Measurements from ENCODE around the gene WNT4. TPM values are rescaled to one million over a fixed set of nuclear protein-coding genes. Genes with fewer than 3 reads are reported as not detected.

The WNT4 gene
- total RNA-seq, 1 donor, result under 0.01 TPM

GRCh38 chr1:22184454-22184853, 41.6 kb upstream of the WNT4 start:
- no peak overlapping the region for H3K27ac ChIP-seq (ENCODE audit: low read depth, low read length)
- H3K27me3 ChIP-seq (ENCODE audit: insufficient read depth, low read length), result peaks cover 39% of the 10 kb centered on the region
- TF ChIP-seq, protein P1, sequence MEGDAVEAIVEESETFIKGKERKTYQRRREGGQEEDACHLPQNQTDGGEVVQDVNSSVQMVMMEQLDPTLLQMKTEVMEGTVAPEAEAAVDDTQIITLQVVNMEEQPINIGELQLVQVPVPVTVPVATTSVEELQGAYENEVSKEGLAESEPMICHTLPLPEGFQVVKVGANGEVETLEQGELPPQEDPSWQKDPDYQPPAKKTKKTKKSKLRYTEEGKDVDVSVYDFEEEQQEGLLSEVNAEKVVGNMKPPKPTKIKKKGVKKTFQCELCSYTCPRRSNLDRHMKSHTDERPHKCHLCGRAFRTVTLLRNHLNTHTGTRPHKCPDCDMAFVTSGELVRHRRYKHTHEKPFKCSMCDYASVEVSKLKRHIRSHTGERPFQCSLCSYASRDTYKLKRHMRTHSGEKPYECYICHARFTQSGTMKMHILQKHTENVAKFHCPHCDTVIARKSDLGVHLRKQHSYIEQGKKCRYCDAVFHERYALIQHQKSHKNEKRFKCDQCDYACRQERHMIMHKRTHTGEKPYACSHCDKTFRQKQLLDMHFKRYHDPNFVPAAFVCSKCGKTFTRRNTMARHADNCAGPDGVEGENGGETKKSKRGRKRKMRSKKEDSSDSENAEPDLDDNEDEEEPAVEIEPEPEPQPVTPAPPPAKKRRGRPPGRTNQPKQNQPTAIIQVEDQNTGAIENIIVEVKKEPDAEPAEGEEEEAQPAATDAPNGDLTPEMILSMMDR (IDR thresholded peaks at IDR 0.05; ENCODE audit: extremely low read depth, low read depth, low read length), result no peak
- H3K4me2 ChIP-seq (ENCODE audit: insufficient read depth, low read length), result no peak overlapping the region
- H4K20me1 ChIP-seq (ENCODE audit: insufficient read depth, low read length), result no peaks in the 10 kb centered on the region
- no peak overlapping the region for H3K4me3 ChIP-seq (ENCODE audit: insufficient read depth, low read length)
- H2AFZ ChIP-seq (ENCODE audit: low read length), result no peak overlapping the region
- no peaks in the 10 kb centered on the region for H3K9me3 ChIP-seq (ENCODE audit: low read depth, low read length)
- H3K4me1 ChIP-seq (ENCODE audit: insufficient read depth, low read length), result no peaks in the 10 kb centered on the region
- no peak for DNase-seq (ENCODE audit: insufficient read length, low spot score, missing footprints)
- no peaks in the 10 kb centered on the region for H3K36me3 ChIP-seq (ENCODE audit: insufficient read depth, low read length)
- H3K79me2 ChIP-seq (ENCODE audit: insufficient read depth, low read length), result no peaks in the 10 kb centered on the region

DNA sequence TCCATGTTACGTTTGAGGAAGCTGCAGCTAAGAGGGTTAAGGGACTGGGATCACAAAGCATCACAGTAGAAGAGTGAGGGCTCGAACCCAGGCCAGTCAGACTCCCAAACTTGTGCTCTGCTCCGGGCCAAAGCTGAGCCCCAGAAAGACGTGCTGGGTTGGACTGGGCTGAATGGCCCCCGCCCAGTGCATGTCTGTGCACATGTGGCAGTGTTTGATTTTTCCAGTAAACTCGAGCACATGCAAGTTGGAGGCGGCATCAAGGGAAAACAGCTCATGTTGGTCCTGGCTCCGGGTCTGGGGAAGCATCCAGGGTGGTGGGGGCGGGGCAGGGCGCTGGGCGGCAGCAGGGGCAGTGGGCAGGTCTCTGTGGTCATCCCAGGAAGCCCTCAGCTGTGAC, 39.8 kb upstream of the WNT4 start:
- no peak overlapping the region for H2AFZ ChIP-seq (ENCODE audit: low read length)
- no peak for DNase-seq (ENCODE audit: insufficient read length, low spot score, missing footprints)
- H3K4me3 ChIP-seq (ENCODE audit: insufficient read depth, low read length), result no peak overlapping the region
- no peaks in the 10 kb centered on the region for H3K36me3 ChIP-seq (ENCODE audit: insufficient read depth, low read length)
- H3K4me2 ChIP-seq (ENCODE audit: insufficient read depth, low read length), result no peak overlapping the region
- no peak overlapping the region for H3K27ac ChIP-seq (ENCODE audit: low read depth, low read length)
- H3K9me3 ChIP-seq (ENCODE audit: low read depth, low read length), result no peaks in the 10 kb centered on the region
- no peaks in the 10 kb centered on the region for H4K20me1 ChIP-seq (ENCODE audit: insufficient read depth, low read length)
- TF ChIP-seq, protein P1 (IDR thresholded peaks at IDR 0.05; ENCODE audit: extremely low read depth, low read depth, low read length), result no peak
- peaks cover 44% of the 10 kb centered on the region for H3K27me3 ChIP-seq (ENCODE audit: insufficient read depth, low read length)
- no peaks in the 10 kb centered on the region for H3K4me1 ChIP-seq (ENCODE audit: insufficient read depth, low read length)
- H3K79me2 ChIP-seq (ENCODE audit: insufficient read depth, low read length), result no peaks in the 10 kb centered on the region

DNA sequence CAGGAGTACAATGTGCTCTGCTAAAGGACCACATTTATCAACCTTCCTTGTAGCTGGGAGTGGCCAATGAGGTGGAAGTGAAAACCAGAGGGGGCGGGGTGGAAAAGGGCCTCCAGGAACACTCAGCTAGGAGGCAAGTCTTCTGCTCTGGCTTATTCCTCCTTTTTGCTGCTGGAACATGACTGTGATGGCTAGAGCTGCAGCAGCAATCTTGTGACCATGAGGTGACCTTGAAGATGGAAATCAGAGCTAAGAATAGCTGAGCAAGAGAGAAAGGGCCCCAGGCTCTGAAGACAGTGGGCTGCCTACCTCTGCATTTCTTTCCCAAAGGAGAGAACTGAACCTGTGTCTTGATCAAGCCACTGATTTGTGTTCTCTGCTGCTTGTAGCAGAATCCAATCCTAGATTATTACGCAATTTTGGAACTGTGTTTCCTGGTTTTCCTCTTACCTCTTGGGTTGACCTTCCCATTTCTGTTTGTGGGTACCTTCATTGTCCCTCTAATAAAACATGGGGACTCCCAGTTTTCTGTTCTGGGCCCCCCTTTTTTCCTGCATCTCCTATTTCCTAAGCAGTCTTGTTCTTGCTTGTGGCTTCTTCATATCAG, 36.4 kb upstream of the WNT4 start:
- Histone ChIP-seq H3K4me1 (ENCODE audit: insufficient read depth, low read length) (no peaks in the 10 kb centered on the region), H3K27me3 (ENCODE audit: insufficient read depth, low read length) (peaks cover 34% of the 10 kb centered on the region), H2AFZ (ENCODE audit: low read length) (no peak overlapping the region), H3K79me2 (ENCODE audit: insufficient read depth, low read length) (no peaks in the 10 kb centered on the region), H4K20me1 (ENCODE audit: insufficient read depth, low read length) (no peaks in the 10 kb centered on the region), H3K4me2 (ENCODE audit: insufficient read depth, low read length) (no peak overlapping the region), H3K27ac (ENCODE audit: low read depth, low read length) (no peak overlapping the region), H3K9me3 (ENCODE audit: low read depth, low read length) (no peaks in the 10 kb centered on the region), H3K4me3 (ENCODE audit: insufficient read depth, low read length) (no peak overlapping the region), H3K36me3 (ENCODE audit: insufficient read depth, low read length) (no peaks in the 10 kb centered on the region)
- no peak for DNase-seq (ENCODE audit: insufficient read length, low spot score, missing footprints)
- TF ChIP-seq, protein P1 (IDR thresholded peaks at IDR 0.05; ENCODE audit: extremely low read depth, low read depth, low read length), result no peak

GRCh38 chr1:22177354-22178003, 34.6 kb upstream of the WNT4 start:
- H3K9me3 ChIP-seq (ENCODE audit: low read depth, low read length), result no peaks in the 10 kb centered on the region
- TF ChIP-seq, protein P1 (IDR thresholded peaks at IDR 0.05; ENCODE audit: extremely low read depth, low read depth, low read length), result no peak
- H3K4me1 ChIP-seq (ENCODE audit: insufficient read depth, low read length), result no peaks in the 10 kb centered on the region
- H3K4me3 ChIP-seq (ENCODE audit: insufficient read depth, low read length), result no peak overlapping the region
- H3K36me3 ChIP-seq (ENCODE audit: insufficient read depth, low read length), result no peaks in the 10 kb centered on the region
- no peaks in the 10 kb centered on the region for H3K79me2 ChIP-seq (ENCODE audit: insufficient read depth, low read length)
- no peak overlapping the region for H3K27ac ChIP-seq (ENCODE audit: low read depth, low read length)
- H3K4me2 ChIP-seq (ENCODE audit: insufficient read depth, low read length), result no peak overlapping the region
- no peaks in the 10 kb centered on the region for H4K20me1 ChIP-seq (ENCODE audit: insufficient read depth, low read length)
- no peak overlapping the region for H2AFZ ChIP-seq (ENCODE audit: low read length)
- H3K27me3 ChIP-seq (ENCODE audit: insufficient read depth, low read length), result peaks cover 21% of the 10 kb centered on the region
- DNase-seq (ENCODE audit: insufficient read length, low spot score, missing footprints), result no peak

Data from osteoblast (primary cell).